Upper lobe of left lung (tissue), 4 donors: ENCODE results near the gene DGLUCY.

Experiments used
- EP300 ChIP-seq, 4 donors: sonication (generic); formaldehyde crosslinking; IDR thresholded peaks; one replicate each; pipeline ENCODE4 v1.5.1; 2017; ENCODE audit warnings: antibody characterized with exemption in 4 of 4, control low read depth in 2 of 4
- POLR2A ChIP-seq, 4 donors: fragments of 450-650 bp; IDR thresholded peaks; one replicate each; pipeline ENCODE4 v1.5.1; 2016 to 2017; ENCODE audit warnings: antibody characterized with exemption in 4 of 4, mild to moderate bottlenecking in 2 of 4
- POLR2AphosphoS5 ChIP-seq, 2 donors: sonication (generic); formaldehyde crosslinking; IDR thresholded peaks; one replicate each; pipeline ENCODE4 v1.5.1; 2017; ENCODE audit warnings: antibody characterized with exemption in 2 of 2
- TF ChIP-seq, protein P1 (sequence below), 6 experiments: fragments of 450-650 bp in 4 of 6; fragments of 200-600 bp in 2 of 6; sonication (generic) in 2 of 6; IDR thresholded peaks; one replicate each; pipeline ENCODE4 v1.5.1; 2016 to 2019; ENCODE audit warnings: antibody characterized with exemption in 6 of 6

DNA sequence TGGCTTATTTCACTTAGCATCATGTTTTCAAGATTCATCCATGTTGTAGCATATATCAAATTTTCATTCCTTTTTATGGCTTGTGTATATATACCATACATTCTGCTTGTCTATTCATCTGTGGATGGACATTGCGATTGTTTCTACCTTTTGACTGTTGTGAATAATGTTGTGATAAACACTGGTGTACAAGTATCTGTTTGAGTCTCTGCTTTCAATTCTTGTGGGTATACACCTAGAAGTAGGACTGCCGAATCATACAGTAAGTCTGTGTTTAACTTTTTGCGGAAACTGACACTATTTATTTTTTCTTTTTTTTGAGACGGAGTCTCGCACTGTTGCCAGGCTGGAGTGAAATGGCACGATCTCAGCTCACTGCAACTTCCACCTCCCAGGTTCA, 33.8 kb upstream of the DGLUCY start:
- TF ChIP-seq, protein P1, sequence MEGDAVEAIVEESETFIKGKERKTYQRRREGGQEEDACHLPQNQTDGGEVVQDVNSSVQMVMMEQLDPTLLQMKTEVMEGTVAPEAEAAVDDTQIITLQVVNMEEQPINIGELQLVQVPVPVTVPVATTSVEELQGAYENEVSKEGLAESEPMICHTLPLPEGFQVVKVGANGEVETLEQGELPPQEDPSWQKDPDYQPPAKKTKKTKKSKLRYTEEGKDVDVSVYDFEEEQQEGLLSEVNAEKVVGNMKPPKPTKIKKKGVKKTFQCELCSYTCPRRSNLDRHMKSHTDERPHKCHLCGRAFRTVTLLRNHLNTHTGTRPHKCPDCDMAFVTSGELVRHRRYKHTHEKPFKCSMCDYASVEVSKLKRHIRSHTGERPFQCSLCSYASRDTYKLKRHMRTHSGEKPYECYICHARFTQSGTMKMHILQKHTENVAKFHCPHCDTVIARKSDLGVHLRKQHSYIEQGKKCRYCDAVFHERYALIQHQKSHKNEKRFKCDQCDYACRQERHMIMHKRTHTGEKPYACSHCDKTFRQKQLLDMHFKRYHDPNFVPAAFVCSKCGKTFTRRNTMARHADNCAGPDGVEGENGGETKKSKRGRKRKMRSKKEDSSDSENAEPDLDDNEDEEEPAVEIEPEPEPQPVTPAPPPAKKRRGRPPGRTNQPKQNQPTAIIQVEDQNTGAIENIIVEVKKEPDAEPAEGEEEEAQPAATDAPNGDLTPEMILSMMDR (IDR thresholded peaks at IDR 0.05), result no peak
- TF ChIP-seq POLR2AphosphoS5 (IDR thresholded peaks at IDR 0.05), result no peak
- TF ChIP-seq POLR2A (IDR thresholded peaks at IDR 0.05), result no peak
- TF ChIP-seq EP300 (IDR thresholded peaks at IDR 0.05), result no peak
